Liver (tissue), 9 donors: ENCODE measurements around the gene LOX. TPM values are rescaled to one million over a fixed set of nuclear protein-coding genes. Genes with fewer than 3 reads are reported as not detected.

Experiments
- DNase-seq: peaks from one replicate; pipeline ENCODE4 v3.0.0-alpha.2; 2017; ENCODE audit warnings: low spot score
- H3K27ac ChIP-seq, 2 donors: one replicate each; pipeline ENCODE4 v1.7.0; 2013; ENCODE audit warnings: inconsistent platforms in 2 of 2, low read length in 2 of 2, control low read depth in 1 of 2, low read depth in 1 of 2, mild to moderate bottlenecking in 1 of 2
- H3K27me3 ChIP-seq, 4 donors: one replicate each; pipeline versions ENCODE4 v1.6.1 to v1.7.0; 2013; ENCODE audit warnings: low read length in 3 of 4, inconsistent platforms in 1 of 4, mild to moderate bottlenecking in 1 of 4, moderate library complexity in 1 of 4; ENCODE audit not compliant: control insufficient read depth in 4 of 4, insufficient read depth in 4 of 4
- H3K36me3 ChIP-seq, 4 donors: one replicate each; pipeline versions ENCODE4 v1.6.1 to v1.7.0; 2013; ENCODE audit warnings: low read length in 3 of 4, mild to moderate bottlenecking in 3 of 4, low read depth in 1 of 4, moderate library complexity in 1 of 4; ENCODE audit not compliant: control insufficient read depth in 4 of 4, insufficient read depth in 3 of 4
- H3K4me1 ChIP-seq, 4 donors: one replicate each; pipeline versions ENCODE4 v1.6.1 to v1.7.0; 2013; ENCODE audit warnings: low read length in 3 of 4, mild to moderate bottlenecking in 3 of 4, moderate library complexity in 1 of 4; ENCODE audit not compliant: control insufficient read depth in 4 of 4, insufficient read depth in 4 of 4
- H3K4me3 ChIP-seq, 3 donors: one replicate each; pipeline versions ENCODE4 v1.6.1 to v1.7.0; 2013; ENCODE audit warnings: low read length in 3 of 3, control low read depth in 1 of 3, low read depth in 1 of 3, mild to moderate bottlenecking in 1 of 3
- H3K9ac ChIP-seq, 2 donors: one replicate each; pipeline ENCODE4 v1.7.0; 2013; ENCODE audit warnings: low read length in 2 of 2, mild to moderate bottlenecking in 2 of 2, moderate library complexity in 2 of 2, control low read depth in 1 of 2, low read depth in 1 of 2
- H3K9me3 ChIP-seq, 4 donors: one replicate each; pipeline versions ENCODE4 v1.6.1 to v1.7.0; 2013; ENCODE audit warnings: low read length in 3 of 4; ENCODE audit not compliant: control insufficient read depth in 4 of 4
- CTCF ChIP-seq: fragments of 150-350 bp; IDR thresholded peaks from 2 replicates; pipeline ENCODE4 v1.5.1; 2017; ENCODE audit warnings: improper control_type of control experiment, low read depth, low read length; ENCODE audit not compliant: missing input control
- EGR1 ChIP-seq, 2 donors: IDR thresholded peaks; 2 replicates each; pipeline ENCODE4 v1.6.1; 2016 to 2018; ENCODE audit warnings: antibody characterized with exemption in 2 of 2, low read depth in 2 of 2
- FOXA2 ChIP-seq: IDR thresholded peaks from 2 replicates; pipeline ENCODE4 v1.6.1; 2016; ENCODE audit warnings: antibody characterized with exemption
- GABPA ChIP-seq, 2 donors: IDR thresholded peaks in 1 of 2; conservative IDR thresholded peaks in 1 of 2; 2 replicates each; pipeline ENCODE4 v1.6.1; 2016; ENCODE audit warnings: antibody characterized with exemption in 2 of 2, mild to moderate bottlenecking in 1 of 2, moderate library complexity in 1 of 2
- HNF4A ChIP-seq, 2 donors: conservative IDR thresholded peaks; 2 replicates each; pipeline ENCODE4 v1.6.1; 2016; ENCODE audit warnings: antibody characterized with exemption in 2 of 2, mild to moderate bottlenecking in 2 of 2
- HNF4G ChIP-seq: IDR thresholded peaks from 2 replicates; pipeline ENCODE4 v1.6.1; 2016; ENCODE audit warnings: antibody characterized with exemption
- JUND ChIP-seq, 2 donors: IDR thresholded peaks; 2 replicates each; pipeline ENCODE4 v1.6.1; 2016; ENCODE audit warnings: antibody characterized with exemption in 2 of 2
- NR2F2 ChIP-seq: IDR thresholded peaks from 2 replicates; pipeline ENCODE4 v1.6.1; 2016; ENCODE audit warnings: antibody characterized with exemption
- RAD21 ChIP-seq, 2 donors: IDR thresholded peaks; 2 replicates each; pipeline ENCODE4 v1.6.1; 2016; ENCODE audit warnings: antibody characterized with exemption in 2 of 2, mild to moderate bottlenecking in 2 of 2
- RXRA ChIP-seq, 2 donors: IDR thresholded peaks; 2 replicates each; pipeline ENCODE4 v1.6.1; 2017 to 2018; ENCODE audit warnings: antibody characterized with exemption in 2 of 2, mild to moderate bottlenecking in 1 of 2
- TAF1 ChIP-seq: conservative IDR thresholded peaks from 2 replicates; pipeline ENCODE4 v1.6.1; 2016; ENCODE audit warnings: antibody characterized with exemption, mild to moderate bottlenecking
- YY1 ChIP-seq: IDR thresholded peaks from 2 replicates; pipeline ENCODE4 v1.6.1; 2016; ENCODE audit warnings: antibody characterized with exemption, mild to moderate bottlenecking
- WGBS: extraction: QIAGEN DNeasy Blood & Tissue Kit; methylation state at CpG from one replicate; pipeline ENCODE4 v1.1.7; 2013; 5-methylcytosine and 5-hydroxymethylcytosine counted together
- polyA plus RNA-seq, 2 donors: library from polyadenylated mRNA; stranded (reverse) in 1 of 2; unstranded in 1 of 2; fragments of 200-250 nt in 1 of 2; fragments of >200 nt in 1 of 2; fragmentation: Nextera tagmentation in 1 of 2; extraction: Ambion mirVana in 1 of 2; gene quantifications; one replicate each; pipeline versions ENCODE4 v1.2.1 to v1.2.3, GENCODE V29; 2013 to 2015
- total RNA-seq, 2 donors: library from RNA; depleted of rRNA; stranded (reverse); fragments of >200 nt; gene quantifications; one replicate each; pipeline ENCODE4 v1.2.3, GENCODE V29; 2014
- TF ChIP-seq, protein P1 (sequence below): IDR thresholded peaks from 2 replicates; pipeline ENCODE4 v1.6.1; 2016; ENCODE audit warnings: antibody characterized with exemption
- TF ChIP-seq, protein P2 (sequence below): IDR thresholded peaks from 2 replicates; pipeline ENCODE4 v1.6.1; 2016; ENCODE audit warnings: antibody characterized with exemption
- TF ChIP-seq, protein P3 (sequence below): IDR thresholded peaks from 2 replicates; pipeline ENCODE4 v1.6.1; 2016; ENCODE audit warnings: antibody characterized with exemption
- donor health status: healthy.
- donor health status: healthy.
- donor health status: healthy.
- donor health status: healthy.
- donor health status: healthy.

The LOX gene
- total and polyA plus RNA-seq, 4 donors, result 0.42 to 2.2 (median 0.92) TPM

GRCh38 chr5:122076669-122077365 is 1.2 kb downstream of the LOX start:
- TF ChIP-seq RAD21 (IDR thresholded peaks at IDR 0.05) (peak; percentile 55 to 71), CTCF (peak; percentile 42), GABPA (IDR thresholded peaks at IDR 0.05 in 1 of 2, conservative IDR thresholded peaks at IDR 0.05 in 1 of 2) (no peak), HNF4A (conservative IDR thresholded peaks at IDR 0.05) (no peak), TAF1 (no peak), JUND (IDR thresholded peaks at IDR 0.05) (no peak)
- TF ChIP-seq, protein P1, sequence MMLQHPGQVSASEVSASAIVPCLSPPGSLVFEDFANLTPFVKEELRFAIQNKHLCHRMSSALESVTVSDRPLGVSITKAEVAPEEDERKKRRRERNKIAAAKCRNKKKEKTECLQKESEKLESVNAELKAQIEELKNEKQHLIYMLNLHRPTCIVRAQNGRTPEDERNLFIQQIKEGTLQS, result no peak
- TF ChIP-seq, protein P2, sequence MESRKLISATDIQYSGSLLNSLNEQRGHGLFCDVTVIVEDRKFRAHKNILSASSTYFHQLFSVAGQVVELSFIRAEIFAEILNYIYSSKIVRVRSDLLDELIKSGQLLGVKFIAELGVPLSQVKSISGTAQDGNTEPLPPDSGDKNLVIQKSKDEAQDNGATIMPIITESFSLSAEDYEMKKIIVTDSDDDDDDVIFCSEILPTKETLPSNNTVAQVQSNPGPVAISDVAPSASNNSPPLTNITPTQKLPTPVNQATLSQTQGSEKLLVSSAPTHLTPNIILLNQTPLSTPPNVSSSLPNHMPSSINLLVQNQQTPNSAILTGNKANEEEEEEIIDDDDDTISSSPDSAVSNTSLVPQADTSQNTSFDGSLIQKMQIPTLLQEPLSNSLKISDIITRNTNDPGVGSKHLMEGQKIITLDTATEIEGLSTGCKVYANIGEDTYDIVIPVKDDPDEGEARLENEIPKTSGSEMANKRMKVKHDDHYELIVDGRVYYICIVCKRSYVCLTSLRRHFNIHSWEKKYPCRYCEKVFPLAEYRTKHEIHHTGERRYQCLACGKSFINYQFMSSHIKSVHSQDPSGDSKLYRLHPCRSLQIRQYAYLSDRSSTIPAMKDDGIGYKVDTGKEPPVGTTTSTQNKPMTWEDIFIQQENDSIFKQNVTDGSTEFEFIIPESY, result no peak
- TF ChIP-seq, protein P3, sequence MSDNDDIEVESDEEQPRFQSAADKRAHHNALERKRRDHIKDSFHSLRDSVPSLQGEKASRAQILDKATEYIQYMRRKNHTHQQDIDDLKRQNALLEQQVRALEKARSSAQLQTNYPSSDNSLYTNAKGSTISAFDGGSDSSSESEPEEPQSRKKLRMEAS, result no peak
- 4% methylated on average over 43 of the region's 43 CpGs for WGBS
- peaks cover 12 to 20% (median 17%) of the 10 kb centered on the region in 4 donors for H3K4me1 ChIP-seq
- H3K9ac ChIP-seq, result no peak overlapping the region
- peak; percentile 76 for DNase-seq
- H3K27ac ChIP-seq, result no peak overlapping the region
- peak overlapping the region; percentile 46 to 58 (median 52) for H3K4me3 ChIP-seq
- H3K36me3 ChIP-seq, result no peaks in the 10 kb centered on the region
- H3K9me3 ChIP-seq, result no peaks in the 10 kb centered on the region
- H3K27me3 ChIP-seq, result no peaks in the 10 kb centered on the region

DNA sequence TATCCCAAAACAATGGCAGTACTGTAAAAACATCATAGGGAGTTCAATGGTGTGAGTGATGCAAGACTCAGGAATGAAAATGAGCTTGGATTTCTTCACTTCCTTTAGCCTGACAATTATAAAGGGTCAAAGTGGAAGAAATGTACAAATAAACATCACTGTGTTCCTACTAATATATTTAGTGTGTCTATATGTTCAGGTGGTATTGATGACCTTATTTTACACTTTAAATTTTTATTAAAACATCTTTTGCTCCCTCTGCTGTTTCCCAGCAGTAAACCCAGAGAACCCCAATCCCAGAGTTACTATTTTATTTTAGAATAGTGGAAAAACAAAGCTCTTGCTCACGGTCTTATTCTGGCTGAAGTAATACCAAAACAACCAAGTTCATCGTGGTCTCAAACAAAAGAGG is 2.0 kb downstream of the LOX start:
- no peak for DNase-seq
- H3K27ac ChIP-seq, result no peak overlapping the region
- no peak overlapping the region for H3K4me3 ChIP-seq
- H3K9me3 ChIP-seq, result no peaks in the 10 kb centered on the region
- 66% methylated on average over 2 of the region's 2 CpGs for WGBS
- no peaks in the 10 kb centered on the region for H3K27me3 ChIP-seq
- H3K4me1 ChIP-seq, result peaks cover 12 to 20% (median 17%) of the 10 kb centered on the region in 4 donors
- H3K9ac ChIP-seq, result no peak overlapping the region
- H3K36me3 ChIP-seq, result no peaks in the 10 kb centered on the region
- TF ChIP-seq EGR1 (IDR thresholded peaks at IDR 0.05; ENCODE audit: low read depth in 2 of 2) (no peak), FOXA2 (no peak)

DNA sequence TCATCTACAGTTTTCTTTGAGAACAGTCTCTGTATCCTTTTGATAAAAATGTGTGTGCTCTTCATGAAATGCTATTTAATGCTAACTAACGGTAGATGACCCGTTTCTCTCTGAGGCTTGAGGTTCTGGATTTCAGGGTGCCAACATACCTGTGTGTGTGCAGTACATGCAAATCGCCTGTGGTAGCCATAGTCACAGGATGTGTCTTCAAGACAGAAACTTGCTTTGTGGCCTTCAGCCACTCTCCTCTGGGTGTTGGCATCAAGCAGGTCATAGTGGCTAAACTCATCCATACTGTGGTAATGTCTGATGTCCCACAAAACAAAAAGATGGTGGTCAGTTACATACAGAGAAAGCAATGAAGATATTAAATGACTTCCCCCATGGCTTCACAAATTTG is 4.2 kb downstream of the LOX start:
- DNase-seq, result no peak
- H3K4me1 ChIP-seq, result peaks cover 12 to 20% (median 17%) of the 10 kb centered on the region in 4 donors
- peaks cover 0 to 2% (median 0%) of the 10 kb centered on the region in 4 donors for H3K36me3 ChIP-seq
- H3K4me3 ChIP-seq, result no peak overlapping the region
- no peak overlapping the region for H3K9ac ChIP-seq
- no peaks in the 10 kb centered on the region for H3K27me3 ChIP-seq
- no peak overlapping the region for H3K27ac ChIP-seq
- no peaks in the 10 kb centered on the region for H3K9me3 ChIP-seq
- TF ChIP-seq FOXA2, result no peak
- TF ChIP-seq, protein P3, result no peak
- no peak for TF ChIP-seq RXRA (IDR thresholded peaks at IDR 0.05)
- TF ChIP-seq HNF4A (conservative IDR thresholded peaks at IDR 0.05), result no peak
- no peak for TF ChIP-seq NR2F2
- no peak for TF ChIP-seq GABPA (IDR thresholded peaks at IDR 0.05 in 1 of 2, conservative IDR thresholded peaks at IDR 0.05 in 1 of 2)
- no peak for TF ChIP-seq CTCF
- no peak for TF ChIP-seq YY1
- no peak for TF ChIP-seq HNF4G
- 91% methylated on average over 3 of the region's 3 CpGs for WGBS
